RWPE2 (cell line): ENCODE data around the gene CNTNAP4.

Source experiments
- ATAC-seq: fragments of 200-7000 bp; cut with Tn5 transposase; 3 replicates; pipeline ENCODE4 v1.9.1; 2021; ENCODE audit warnings: low read depth
- DNase-seq: peaks from one replicate; pipeline ENCODE4 v3.0.0-alpha.2; 2020; ENCODE audit warnings: low spot score
- H3K27ac ChIP-seq: fragments of 450-650 bp; 2 replicates; pipeline ENCODE4 v1.5.1; 2017; ENCODE audit warnings: mild to moderate bottlenecking; ENCODE audit not compliant: poor library complexity, severe bottlenecking
- H3K27me3 ChIP-seq: fragments of 250-450 bp; sonication (Bioruptor Pico); 2 replicates; pipeline ENCODE4 v1.5.1; 2021; ENCODE audit warnings: mild to moderate bottlenecking, moderate library complexity; ENCODE audit not compliant: insufficient read depth, poor library complexity, severe bottlenecking
- H3K36me3 ChIP-seq: fragments of 250-450 bp; sonication (Bioruptor Pico); 2 replicates; pipeline ENCODE4 v1.5.1; 2020; ENCODE audit warnings: low read depth, mild to moderate bottlenecking, moderate library complexity
- H3K4me1 ChIP-seq: fragments of 250-450 bp; sonication (Bioruptor Pico); 2 replicates; pipeline ENCODE4 v1.5.1; 2021; ENCODE audit warnings: mild to moderate bottlenecking, moderate library complexity; ENCODE audit not compliant: insufficient read depth, poor library complexity, severe bottlenecking
- H3K4me3 ChIP-seq: fragments of 250-450 bp; sonication (Bioruptor Pico); 2 replicates; pipeline ENCODE4 v1.5.1; 2021; ENCODE audit warnings: mild to moderate bottlenecking, moderate library complexity; ENCODE audit not compliant: severe bottlenecking
- H3K9me3 ChIP-seq: fragments of 250-450 bp; sonication (Bioruptor Pico); 2 replicates; pipeline ENCODE4 v1.5.1; 2021; ENCODE audit warnings: mild to moderate bottlenecking, moderate library complexity; ENCODE audit not compliant: severe bottlenecking
- CTCF ChIP-seq: fragments of 450-650 bp; IDR thresholded peaks from one replicate; pipeline ENCODE4 v1.5.1; 2017; ENCODE audit warnings: mild to moderate bottlenecking, moderate library complexity; ENCODE audit not compliant: poor library complexity, severe bottlenecking

The CNTNAP4 gene

GRCh38 chr16:76466871-76467270, 189.7 kb downstream of the CNTNAP4 start:
- Histone ChIP-seq H3K27ac (no peak overlapping the region), H3K4me1 (no peaks in the 10 kb centered on the region), H3K4me3 (no peak overlapping the region), H3K9me3 (no peaks in the 10 kb centered on the region), H3K27me3 (peaks cover 41% of the 10 kb centered on the region), H3K36me3 (no peaks in the 10 kb centered on the region)
- ATAC-seq (no peak), DNase-seq (no peak)
- TF ChIP-seq CTCF: no peak

- ATAC-seq (no peak), DNase-seq (no peak)
- H3K36me3 ChIP-seq: no peaks in the 10 kb centered on the region
- no peak overlapping the region for H3K4me3 ChIP-seq
- H3K9me3 ChIP-seq: no peaks in the 10 kb centered on the region
- no peaks in the 10 kb centered on the region for H3K4me1 ChIP-seq
- no peak overlapping the region for H3K27ac ChIP-seq
- peaks cover 4% of the 10 kb centered on the region for H3K27me3 ChIP-seq
- no peak for TF ChIP-seq CTCF
These were observed 196.8 kb downstream of the CNTNAP4 start for GRCh38 chr16:76474048-76474447.

GRCh38 chr16:76478105-76478504, 200.9 kb downstream of the CNTNAP4 start:
- DNase-seq: no peak
- Histone ChIP-seq H3K9me3 (no peaks in the 10 kb centered on the region), H3K27me3 (peaks cover 7% of the 10 kb centered on the region), H3K27ac (no peak overlapping the region), H3K4me3 (no peak overlapping the region), H3K36me3 (no peaks in the 10 kb centered on the region), H3K4me1 (no peaks in the 10 kb centered on the region)
- no peak for ATAC-seq
- no peak for TF ChIP-seq CTCF

- DNase-seq (no peak), ATAC-seq (no peak)
- no peaks in the 10 kb centered on the region for H3K36me3 ChIP-seq
- no peaks in the 10 kb centered on the region for H3K9me3 ChIP-seq
- H3K4me3 ChIP-seq: no peak overlapping the region
- no peak overlapping the region for H3K27ac ChIP-seq
- no peak for TF ChIP-seq CTCF
- peaks cover 39% of the 10 kb centered on the region for H3K27me3 ChIP-seq
- no peaks in the 10 kb centered on the region for H3K4me1 ChIP-seq
These were observed 206.2 kb downstream of the CNTNAP4 start for GRCh38 chr16:76483307-76483909.

- no peaks in the 10 kb centered on the region for H3K4me1 ChIP-seq
- no peaks in the 10 kb centered on the region for H3K9me3 ChIP-seq
- no peaks in the 10 kb centered on the region for H3K36me3 ChIP-seq
- no peak for TF ChIP-seq CTCF
- H3K4me3 ChIP-seq: no peak overlapping the region
- H3K27me3 ChIP-seq: peaks cover 45% of the 10 kb centered on the region
- ATAC-seq (no peak), DNase-seq (no peak)
- no peak overlapping the region for H3K27ac ChIP-seq
These were observed 206.8 kb downstream of the CNTNAP4 start for GRCh38 chr16:76484020-76484419.
